Vagina (tissue), 2 donors: ENCODE measurements around the gene GUCY2C. TPM values are rescaled to one million over a fixed set of nuclear protein-coding genes. Genes with fewer than 3 reads are reported as not detected.

ENCODE experiments used
- DNase-seq, 2 donors: peaks; one replicate each; pipeline ENCODE4 v3.0.0-alpha.2; 2017; ENCODE audit errors: extremely low spot score in 2 of 2
- H3K27ac ChIP-seq: fragments of 200-600 bp; sonication (generic); one replicate; pipeline ENCODE4 v1.5.1; 2019
- H3K27me3 ChIP-seq: fragments of 200-600 bp; sonication (generic); one replicate; pipeline ENCODE4 v1.5.1; 2019
- H3K36me3 ChIP-seq, 2 donors: fragments of 200-600 bp; sonication (generic); one replicate each; pipeline ENCODE4 v1.5.1; 2017 to 2019
- H3K4me1 ChIP-seq: fragments of 200-600 bp; sonication (generic); one replicate; pipeline ENCODE4 v1.5.1; 2019
- H3K4me3 ChIP-seq, 2 donors: fragments of 200-600 bp; sonication (generic); 1 replicate in 1 of 2; 2 replicates in 1 of 2; pipeline ENCODE4 v1.5.1; 2016 to 2019
- H3K9me3 ChIP-seq: fragments of 200-600 bp; sonication (generic); one replicate; pipeline ENCODE4 v1.5.1; 2019
- POLR2A ChIP-seq, 2 donors: fragments of 450-650 bp; IDR thresholded peaks; one replicate each; pipeline ENCODE4 v1.6.1; 2017; ENCODE audit warnings: antibody characterized with exemption in 2 of 2, mild to moderate bottlenecking in 2 of 2, moderate library complexity in 2 of 2
- POLR2AphosphoS5 ChIP-seq, 2 donors: sonication (generic); formaldehyde crosslinking; IDR thresholded peaks; one replicate each; pipeline ENCODE4 v1.9.0; 2017; ENCODE audit warnings: antibody characterized with exemption in 2 of 2, mild to moderate bottlenecking in 2 of 2, low read depth in 1 of 2; ENCODE audit not compliant: insufficient read depth in 1 of 2
- intact Hi-C: fragments of 100-400 bp; cut with DNase I; formaldehyde crosslinking; loops from one replicate; pipeline ENCODE4 v1.15.1; 2023
- total RNA-seq: library from RNA; depleted of rRNA; stranded (reverse); fragments of >200 nt; gene quantifications from one replicate; pipeline ENCODE4 v1.2.3, GENCODE V29; 2016
- TF ChIP-seq, protein P1 (sequence below), 3 experiments: fragments of 450-650 bp in 2 of 3; fragments of 200-600 bp in 1 of 3; sonication (generic) in 1 of 3; IDR thresholded peaks; one replicate each; pipeline ENCODE4 v1.5.1; 2017 to 2019; ENCODE audit warnings: antibody characterized with exemption in 3 of 3, mild to moderate bottlenecking in 2 of 3, moderate library complexity in 2 of 3

The GUCY2C gene
- total RNA-seq, 1 donor from 2014 or later = 0.74 TPM

DNA sequence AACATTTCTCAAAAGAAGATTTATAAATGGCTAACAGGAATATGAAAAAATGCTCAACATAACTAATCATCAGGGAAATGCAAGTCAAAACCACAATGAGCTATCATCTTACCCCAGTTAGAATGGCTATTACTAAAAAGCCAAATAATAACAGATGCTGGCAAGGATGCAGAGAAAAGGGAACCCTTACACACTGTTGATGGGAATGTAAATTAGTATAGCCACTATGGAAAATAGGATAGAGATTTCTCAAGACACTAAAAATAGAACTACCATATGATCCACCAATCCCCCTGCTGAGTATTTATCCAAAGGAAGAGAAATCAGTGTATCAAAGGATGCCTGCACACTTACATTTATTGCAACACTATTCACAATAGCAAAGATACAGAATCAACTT lies 58.3 kb downstream of the GUCY2C start:
- no peaks in the 10 kb centered on the region for H3K4me1 ChIP-seq
- no peaks in the 10 kb centered on the region for H3K27me3 ChIP-seq
- H3K27ac ChIP-seq = no peak overlapping the region
- no peaks in the 10 kb centered on the region for H3K9me3 ChIP-seq
- no peaks in the 10 kb centered on the region for H3K36me3 ChIP-seq
- no peak for DNase-seq
- H3K4me3 ChIP-seq = no peak overlapping the region
- intact Hi-C loops = no loop called here
- TF ChIP-seq POLR2A (IDR thresholded peaks at IDR 0.05) = no peak
- TF ChIP-seq POLR2AphosphoS5 (IDR thresholded peaks at IDR 0.05; ENCODE audit: insufficient read depth in 1 of 2, low read depth in 1 of 2) = no peak
- TF ChIP-seq, protein P1, sequence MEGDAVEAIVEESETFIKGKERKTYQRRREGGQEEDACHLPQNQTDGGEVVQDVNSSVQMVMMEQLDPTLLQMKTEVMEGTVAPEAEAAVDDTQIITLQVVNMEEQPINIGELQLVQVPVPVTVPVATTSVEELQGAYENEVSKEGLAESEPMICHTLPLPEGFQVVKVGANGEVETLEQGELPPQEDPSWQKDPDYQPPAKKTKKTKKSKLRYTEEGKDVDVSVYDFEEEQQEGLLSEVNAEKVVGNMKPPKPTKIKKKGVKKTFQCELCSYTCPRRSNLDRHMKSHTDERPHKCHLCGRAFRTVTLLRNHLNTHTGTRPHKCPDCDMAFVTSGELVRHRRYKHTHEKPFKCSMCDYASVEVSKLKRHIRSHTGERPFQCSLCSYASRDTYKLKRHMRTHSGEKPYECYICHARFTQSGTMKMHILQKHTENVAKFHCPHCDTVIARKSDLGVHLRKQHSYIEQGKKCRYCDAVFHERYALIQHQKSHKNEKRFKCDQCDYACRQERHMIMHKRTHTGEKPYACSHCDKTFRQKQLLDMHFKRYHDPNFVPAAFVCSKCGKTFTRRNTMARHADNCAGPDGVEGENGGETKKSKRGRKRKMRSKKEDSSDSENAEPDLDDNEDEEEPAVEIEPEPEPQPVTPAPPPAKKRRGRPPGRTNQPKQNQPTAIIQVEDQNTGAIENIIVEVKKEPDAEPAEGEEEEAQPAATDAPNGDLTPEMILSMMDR (IDR thresholded peaks at IDR 0.05) = no peak

DNA sequence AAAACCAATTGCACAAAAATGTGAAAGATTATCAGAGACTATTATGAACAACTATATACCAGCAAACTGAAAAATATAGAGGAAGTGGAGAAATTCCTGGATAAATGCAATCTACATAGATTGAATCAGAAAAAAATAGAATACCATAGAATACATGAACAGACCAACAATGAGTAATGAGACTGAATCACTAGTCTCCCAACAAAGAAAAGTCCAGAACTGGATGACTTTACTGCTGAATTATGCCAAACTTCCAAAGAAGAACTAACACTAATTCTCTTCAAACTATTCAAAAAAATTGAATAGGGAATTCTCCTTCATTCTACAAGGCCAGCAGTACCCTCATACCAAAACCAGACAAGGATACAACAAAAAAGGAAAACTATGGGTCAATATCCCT lies 60.6 kb downstream of the GUCY2C start:
- no peak overlapping the region for H3K27ac ChIP-seq
- intact Hi-C loops = no loop called here
- no peaks in the 10 kb centered on the region for H3K4me1 ChIP-seq

GRCh38 chr12:14630793-14631192 lies 65.6 kb downstream of the GUCY2C start:
- intact Hi-C loops = no loop called here

More for the DNA sequence above, 60.6 kb downstream of the GUCY2C start:
- no peaks in the 10 kb centered on the region for H3K36me3 ChIP-seq
- no peak overlapping the region for H3K4me3 ChIP-seq
- no peak for TF ChIP-seq POLR2AphosphoS5 (IDR thresholded peaks at IDR 0.05; ENCODE audit: insufficient read depth in 1 of 2, low read depth in 1 of 2)
- no peak for TF ChIP-seq POLR2A (IDR thresholded peaks at IDR 0.05)
- TF ChIP-seq, protein P1 (IDR thresholded peaks at IDR 0.05) = no peak
- no peaks in the 10 kb centered on the region for H3K27me3 ChIP-seq
- no peak for DNase-seq
- H3K9me3 ChIP-seq = no peaks in the 10 kb centered on the region

DNA sequence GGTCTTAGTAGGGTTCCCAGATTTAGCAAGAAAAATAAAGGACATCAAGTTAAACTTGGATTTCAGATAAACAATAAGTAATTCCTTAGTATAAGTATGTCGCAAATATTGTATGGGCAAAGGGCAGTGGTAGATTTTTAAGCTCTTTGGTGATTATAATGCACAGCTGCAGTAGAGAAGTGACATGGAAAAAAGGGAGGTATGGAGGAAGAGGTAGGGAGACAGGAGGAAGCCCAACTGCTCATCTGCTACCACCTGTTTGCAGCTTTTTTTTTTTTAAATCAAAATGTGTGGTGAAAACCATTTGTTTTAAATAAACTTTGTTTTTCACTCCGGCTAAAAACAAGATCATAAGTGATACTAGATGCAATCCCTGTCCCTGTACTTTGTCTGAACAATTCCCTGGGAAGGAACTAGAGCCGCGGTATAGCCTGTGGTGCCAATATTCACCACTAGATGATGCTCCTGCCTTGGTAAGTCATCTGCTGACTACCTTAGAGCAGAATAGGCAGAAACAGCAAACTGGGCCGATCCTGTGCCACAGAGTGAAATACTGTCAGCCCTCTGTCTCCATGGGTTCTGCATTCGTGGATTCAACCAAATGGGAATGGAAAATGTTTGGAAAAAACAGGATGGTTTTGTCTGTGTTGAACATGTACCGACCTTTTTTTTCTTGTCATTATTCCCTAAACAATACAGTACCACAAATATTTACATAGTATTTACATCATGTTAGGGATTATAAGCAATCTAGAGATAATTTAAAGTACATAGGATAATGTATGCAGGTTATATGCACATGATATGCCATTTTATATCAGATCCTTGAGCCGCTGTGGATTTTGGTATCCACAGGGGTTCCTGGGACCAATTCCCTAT lies 66.3 kb downstream of the GUCY2C start:
- DNase-seq = no peak
- Histone ChIP-seq H3K36me3 (no peaks in the 10 kb centered on the region), H3K27ac (no peak overlapping the region), H3K4me1 (no peaks in the 10 kb centered on the region), H3K9me3 (no peaks in the 10 kb centered on the region), H3K4me3 (no peak overlapping the region), H3K27me3 (no peaks in the 10 kb centered on the region)
- TF ChIP-seq, protein P1 (IDR thresholded peaks at IDR 0.05) = peak; percentile 62 to 97 (median 67)
- TF ChIP-seq POLR2AphosphoS5 (IDR thresholded peaks at IDR 0.05; ENCODE audit: insufficient read depth in 1 of 2, low read depth in 1 of 2) = no peak
- TF ChIP-seq POLR2A (IDR thresholded peaks at IDR 0.05) = no peak
- intact Hi-C loops = loop anchor here (5.0 kb wide), 1 partner anchor 642 kb away; no protein-coding TSS in a partner anchor

More at GRCh38 chr12:14630793-14631192, 65.6 kb downstream of the GUCY2C start:
- Histone ChIP-seq H3K4me1 (no peaks in the 10 kb centered on the region), H3K27me3 (no peaks in the 10 kb centered on the region), H3K9me3 (no peaks in the 10 kb centered on the region), H3K4me3 (no peak overlapping the region), H3K36me3 (no peaks in the 10 kb centered on the region), H3K27ac (no peak overlapping the region)
- TF ChIP-seq, protein P1 (IDR thresholded peaks at IDR 0.05) = no peak
- no peak for TF ChIP-seq POLR2A (IDR thresholded peaks at IDR 0.05)
- no peak for TF ChIP-seq POLR2AphosphoS5 (IDR thresholded peaks at IDR 0.05; ENCODE audit: insufficient read depth in 1 of 2, low read depth in 1 of 2)
- no peak for DNase-seq

GRCh38 chr12:14628771-14629170 lies 67.6 kb downstream of the GUCY2C start:
- Histone ChIP-seq H3K36me3 (no peaks in the 10 kb centered on the region), H3K9me3 (no peaks in the 10 kb centered on the region), H3K27ac (no peak overlapping the region), H3K27me3 (no peaks in the 10 kb centered on the region), H3K4me1 (no peaks in the 10 kb centered on the region), H3K4me3 (no peak overlapping the region)
- intact Hi-C loops = loop anchor here (5.0 kb wide), 1 partner anchor 644 kb away; no protein-coding TSS in a partner anchor
- no peak for DNase-seq
- TF ChIP-seq, protein P1 (IDR thresholded peaks at IDR 0.05) = no peak
- TF ChIP-seq POLR2AphosphoS5 (IDR thresholded peaks at IDR 0.05; ENCODE audit: insufficient read depth in 1 of 2, low read depth in 1 of 2) (no peak), POLR2A (IDR thresholded peaks at IDR 0.05) (no peak)
